Neural cell (in vitro differentiated cells): ENCODE measurements around the gene LYSMD1. TPM values are rescaled to one million over a fixed set of nuclear protein-coding genes. Genes with fewer than 3 reads are reported as not detected.

ENCODE experiments used
- H2AFZ ChIP-seq: fragments of 200-600, 300-800 bp; sonication (generic), shearing (Covaris generic); 2 replicates; pipeline ENCODE4 v1.6.0; 2014; ENCODE audit warnings: low read depth, mild to moderate bottlenecking, antibody characterized with exemption, low read length, moderate library complexity
- H3F3A ChIP-seq: fragments of 200-600 bp; shearing (Covaris generic); 2 replicates; pipeline ENCODE4 v1.6.1; 2016; ENCODE audit warnings: mild to moderate bottlenecking, moderate library complexity, mixed read lengths, antibody characterized with exemption, low read length; ENCODE audit not compliant: insufficient read depth, poor library complexity, severe bottlenecking
- H3K27ac ChIP-seq: fragments of 200-600, 300-800 bp; sonication (generic), shearing (Covaris generic); 2 replicates; pipeline ENCODE4 v1.5.1; 2014; ENCODE audit warnings: mild to moderate bottlenecking, low read length, moderate library complexity
- H3K27me3 ChIP-seq: fragments of 300-800, 200-600 bp; sonication (generic), shearing (Covaris generic); 2 replicates; pipeline ENCODE4 v1.6.0; 2014; ENCODE audit warnings: mild to moderate bottlenecking, low read depth, low read length, moderate library complexity; ENCODE audit not compliant: insufficient read depth
- H3K36me3 ChIP-seq: fragments of 300-800, 200-600 bp; sonication (generic), shearing (Covaris generic); 2 replicates; pipeline ENCODE4 v1.5.1; 2014; ENCODE audit warnings: mild to moderate bottlenecking, antibody characterized with exemption, low read length, moderate library complexity; ENCODE audit not compliant: insufficient read depth
- H3K4me2 ChIP-seq: fragments of 300-800, 200-600 bp; sonication (generic), shearing (Covaris generic); 2 replicates; pipeline ENCODE4 v1.6.0; 2014; ENCODE audit warnings: mild to moderate bottlenecking, low read length
- H3K4me3 ChIP-seq: fragments of 300-800, 200-600 bp; sonication (generic), shearing (Covaris generic); 2 replicates; pipeline ENCODE4 v1.5.1; 2014; ENCODE audit warnings: mild to moderate bottlenecking, low read length, moderate library complexity
- H3K79me2 ChIP-seq: fragments of 200-600 bp; shearing (Covaris generic); replicated peaks from 2 replicates; pipeline ENCODE4 v1.6.0; 2014; ENCODE audit warnings: mild to moderate bottlenecking, low read length, moderate library complexity; ENCODE audit not compliant: insufficient read depth
- H3K9ac ChIP-seq: fragments of 300-800, 200-600 bp; sonication (generic), shearing (Covaris generic); 2 replicates; pipeline ENCODE4 v1.6.1; 2016; ENCODE audit warnings: mild to moderate bottlenecking, low read length, mixed read lengths
- H3K9me2 ChIP-seq: fragments of 200-600 bp; shearing (Covaris generic); 2 replicates; pipeline ENCODE4 v1.6.1; 2016; ENCODE audit warnings: mild to moderate bottlenecking, low read length, mixed read lengths; ENCODE audit not compliant: insufficient read depth
- H3K9me3 ChIP-seq: fragments of 200-600, 300-800 bp; sonication (generic), shearing (Covaris generic); 2 replicates; pipeline ENCODE4 v1.6.1; 2016; ENCODE audit warnings: mild to moderate bottlenecking, mixed run types, low read length, moderate library complexity, mixed read lengths
- H4K20me1 ChIP-seq: fragments of 200-600 bp; shearing (Covaris generic); 2 replicates; pipeline ENCODE4 v1.6.1; 2016; ENCODE audit warnings: mild to moderate bottlenecking, mixed run types; ENCODE audit not compliant: insufficient read depth
- EP300 ChIP-seq: fragments of 450-650 bp; conservative IDR thresholded peaks from 2 replicates; pipeline ENCODE4 v1.6.1; 2014; ENCODE audit warnings: antibody characterized with exemption, mild to moderate bottlenecking, moderate library complexity; ENCODE audit not compliant: poor library complexity, severe bottlenecking
- EZH2 ChIP-seq: fragments of 200-600, 300-800 bp; shearing (Covaris generic), sonication (generic); IDR thresholded peaks from 2 replicates; pipeline ENCODE4 v1.6.1; 2014; ENCODE audit warnings: antibody characterized with exemption, low read length, borderline replicate concordance, mild to moderate bottlenecking; ENCODE audit not compliant: insufficient read depth, poor library complexity, severe bottlenecking
- MXI1 ChIP-seq: fragments of 450-650 bp; conservative IDR thresholded peaks from 2 replicates; pipeline ENCODE4 v1.6.1; 2014; ENCODE audit warnings: antibody characterized with exemption, mild to moderate bottlenecking; ENCODE audit not compliant: poor library complexity, severe bottlenecking
- POLR2AphosphoS5 ChIP-seq: IDR thresholded peaks from 2 replicates; pipeline ENCODE4 v1.6.1; 2012
- RAD21 ChIP-seq: fragments of 450-650 bp; conservative IDR thresholded peaks from 2 replicates; pipeline ENCODE4 v1.6.1; 2014; ENCODE audit warnings: antibody characterized with exemption, mild to moderate bottlenecking, moderate library complexity
- SMC3 ChIP-seq: fragments of 450-650 bp; conservative IDR thresholded peaks from 2 replicates; pipeline ENCODE4 v1.6.1; 2014; ENCODE audit warnings: antibody characterized with exemption, mild to moderate bottlenecking, moderate library complexity; ENCODE audit not compliant: poor library complexity
- TAF1 ChIP-seq: IDR thresholded peaks from 2 replicates; pipeline ENCODE4 v1.6.1; 2012; ENCODE audit warnings: low read depth
- polyA plus RNA-seq: library from polyadenylated mRNA; depleted of rRNA; stranded (reverse); fragments of >200 nt; gene quantifications from 2 replicates; pipeline ENCODE4 v1.2.3, GENCODE V29; 2014
- TF ChIP-seq, protein P1 (sequence below): IDR thresholded peaks from 2 replicates; pipeline ENCODE4 v1.6.1; 2012; ENCODE audit warnings: borderline replicate concordance
- TF ChIP-seq, protein P2 (sequence below): fragments of 450-650 bp; IDR thresholded peaks from 2 replicates; pipeline ENCODE4 v1.5.1; 2014; ENCODE audit warnings: antibody characterized with exemption, mild to moderate bottlenecking, moderate library complexity; ENCODE audit not compliant: poor library complexity, severe bottlenecking

Gene LYSMD1
- polyA plus RNA-seq, 1 donor from 2014 or later: 16.0 TPM

DNA sequence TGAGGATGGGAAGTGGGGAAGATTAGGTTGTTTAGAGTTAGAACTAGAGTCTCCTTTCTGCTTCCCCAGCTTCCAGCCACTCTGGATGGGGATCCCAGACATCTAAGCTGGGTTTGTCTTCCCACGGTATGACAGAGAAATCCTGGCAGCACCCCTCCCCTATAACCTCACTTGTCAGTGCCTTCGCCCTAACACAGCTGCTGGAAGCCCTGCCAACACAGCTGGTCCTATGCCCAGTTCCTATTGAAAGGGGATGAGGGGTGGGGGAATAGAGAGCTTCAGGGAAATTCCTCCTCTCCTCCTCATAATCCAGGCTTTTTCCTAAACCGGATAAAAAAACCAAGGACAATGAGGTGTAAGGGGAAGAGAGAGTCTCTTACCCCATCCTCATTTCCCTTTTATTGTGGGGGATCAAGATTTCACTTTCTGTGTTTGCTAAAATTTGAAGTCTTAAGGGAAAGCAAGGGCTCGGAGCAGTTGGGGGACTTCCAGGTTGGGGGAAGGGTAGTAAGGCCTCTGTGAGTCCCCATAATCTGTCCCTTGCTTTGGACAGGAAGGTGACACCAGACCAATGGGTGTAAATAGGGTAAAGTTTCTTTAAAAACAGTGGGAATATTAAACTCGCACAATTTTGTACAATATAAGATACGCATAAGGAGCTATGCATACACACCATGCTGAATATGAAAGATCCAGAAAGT, 9.5 kb upstream of the LYSMD1 start:
- Histone ChIP-seq H3K9ac (no peak overlapping the region), H3K27ac (no peak overlapping the region), H3K79me2 (no peaks in the 10 kb centered on the region), H3K9me2 (no peaks in the 10 kb centered on the region), H3K36me3 (no peaks in the 10 kb centered on the region), H4K20me1 (no peaks in the 10 kb centered on the region), H2AFZ (no peak overlapping the region), H3K4me2 (no peak overlapping the region), H3K4me3 (no peak overlapping the region), H3F3A (no peaks in the 10 kb centered on the region), H3K9me3 (no peaks in the 10 kb centered on the region), H3K27me3 (no peaks in the 10 kb centered on the region)
- TF ChIP-seq EZH2 (no peak), TAF1 (no peak), MXI1 (no peak), RAD21 (no peak), SMC3 (no peak), EP300 (no peak)
- TF ChIP-seq, protein P1, sequence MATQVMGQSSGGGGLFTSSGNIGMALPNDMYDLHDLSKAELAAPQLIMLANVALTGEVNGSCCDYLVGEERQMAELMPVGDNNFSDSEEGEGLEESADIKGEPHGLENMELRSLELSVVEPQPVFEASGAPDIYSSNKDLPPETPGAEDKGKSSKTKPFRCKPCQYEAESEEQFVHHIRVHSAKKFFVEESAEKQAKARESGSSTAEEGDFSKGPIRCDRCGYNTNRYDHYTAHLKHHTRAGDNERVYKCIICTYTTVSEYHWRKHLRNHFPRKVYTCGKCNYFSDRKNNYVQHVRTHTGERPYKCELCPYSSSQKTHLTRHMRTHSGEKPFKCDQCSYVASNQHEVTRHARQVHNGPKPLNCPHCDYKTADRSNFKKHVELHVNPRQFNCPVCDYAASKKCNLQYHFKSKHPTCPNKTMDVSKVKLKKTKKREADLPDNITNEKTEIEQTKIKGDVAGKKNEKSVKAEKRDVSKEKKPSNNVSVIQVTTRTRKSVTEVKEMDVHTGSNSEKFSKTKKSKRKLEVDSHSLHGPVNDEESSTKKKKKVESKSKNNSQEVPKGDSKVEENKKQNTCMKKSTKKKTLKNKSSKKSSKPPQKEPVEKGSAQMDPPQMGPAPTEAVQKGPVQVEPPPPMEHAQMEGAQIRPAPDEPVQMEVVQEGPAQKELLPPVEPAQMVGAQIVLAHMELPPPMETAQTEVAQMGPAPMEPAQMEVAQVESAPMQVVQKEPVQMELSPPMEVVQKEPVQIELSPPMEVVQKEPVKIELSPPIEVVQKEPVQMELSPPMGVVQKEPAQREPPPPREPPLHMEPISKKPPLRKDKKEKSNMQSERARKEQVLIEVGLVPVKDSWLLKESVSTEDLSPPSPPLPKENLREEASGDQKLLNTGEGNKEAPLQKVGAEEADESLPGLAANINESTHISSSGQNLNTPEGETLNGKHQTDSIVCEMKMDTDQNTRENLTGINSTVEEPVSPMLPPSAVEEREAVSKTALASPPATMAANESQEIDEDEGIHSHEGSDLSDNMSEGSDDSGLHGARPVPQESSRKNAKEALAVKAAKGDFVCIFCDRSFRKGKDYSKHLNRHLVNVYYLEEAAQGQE: no peak
- TF ChIP-seq, protein P2, sequence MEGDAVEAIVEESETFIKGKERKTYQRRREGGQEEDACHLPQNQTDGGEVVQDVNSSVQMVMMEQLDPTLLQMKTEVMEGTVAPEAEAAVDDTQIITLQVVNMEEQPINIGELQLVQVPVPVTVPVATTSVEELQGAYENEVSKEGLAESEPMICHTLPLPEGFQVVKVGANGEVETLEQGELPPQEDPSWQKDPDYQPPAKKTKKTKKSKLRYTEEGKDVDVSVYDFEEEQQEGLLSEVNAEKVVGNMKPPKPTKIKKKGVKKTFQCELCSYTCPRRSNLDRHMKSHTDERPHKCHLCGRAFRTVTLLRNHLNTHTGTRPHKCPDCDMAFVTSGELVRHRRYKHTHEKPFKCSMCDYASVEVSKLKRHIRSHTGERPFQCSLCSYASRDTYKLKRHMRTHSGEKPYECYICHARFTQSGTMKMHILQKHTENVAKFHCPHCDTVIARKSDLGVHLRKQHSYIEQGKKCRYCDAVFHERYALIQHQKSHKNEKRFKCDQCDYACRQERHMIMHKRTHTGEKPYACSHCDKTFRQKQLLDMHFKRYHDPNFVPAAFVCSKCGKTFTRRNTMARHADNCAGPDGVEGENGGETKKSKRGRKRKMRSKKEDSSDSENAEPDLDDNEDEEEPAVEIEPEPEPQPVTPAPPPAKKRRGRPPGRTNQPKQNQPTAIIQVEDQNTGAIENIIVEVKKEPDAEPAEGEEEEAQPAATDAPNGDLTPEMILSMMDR: no peak

DNA sequence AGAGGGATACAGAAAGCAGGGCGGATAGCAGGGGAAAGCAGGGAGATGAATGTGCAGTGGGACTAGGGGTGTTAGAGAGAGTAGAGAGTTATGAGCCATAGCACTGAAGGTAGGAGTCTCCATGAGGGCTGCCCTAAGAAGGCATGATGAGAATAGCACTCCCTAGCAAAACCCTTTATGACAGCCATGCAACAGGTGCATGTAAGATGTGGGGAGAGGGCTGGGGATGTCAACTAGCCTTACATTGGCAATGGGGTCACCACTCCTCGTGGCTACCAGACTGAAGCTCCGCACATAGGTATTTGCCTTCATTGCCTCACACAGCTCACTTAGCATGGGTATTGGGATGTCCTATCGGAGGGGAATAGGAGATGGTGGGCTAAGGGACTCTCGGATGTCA, 5.5 kb upstream of the LYSMD1 start:
- no peaks in the 10 kb centered on the region for H3F3A ChIP-seq
- H3K9ac ChIP-seq: no peak overlapping the region
- no peak overlapping the region for H3K4me3 ChIP-seq
- H3K4me2 ChIP-seq: no peak overlapping the region
- H3K9me2 ChIP-seq: no peaks in the 10 kb centered on the region
- H3K27ac ChIP-seq: no peak overlapping the region
- H3K36me3 ChIP-seq: no peaks in the 10 kb centered on the region
- H4K20me1 ChIP-seq: no peaks in the 10 kb centered on the region
- H3K9me3 ChIP-seq: no peaks in the 10 kb centered on the region
- no peaks in the 10 kb centered on the region for H3K27me3 ChIP-seq
- H2AFZ ChIP-seq: no peak overlapping the region
- TF ChIP-seq RAD21 (no peak), EP300 (no peak), MXI1 (no peak), POLR2AphosphoS5 (no peak), EZH2 (no peak), TAF1 (no peak), SMC3 (no peak)
- TF ChIP-seq, protein P1: no peak
- TF ChIP-seq, protein P2: no peak
- H3K79me2 ChIP-seq: peaks cover 10% of the 10 kb centered on the region
